NB4 (cell line): ENCODE measurements around the gene FAM76A.

Source experiments
- DNase-seq: peaks from one replicate; pipeline ENCODE4 v3.0.0; 2010; ENCODE audit warnings: low read depth
- H3K4me3 ChIP-seq: one replicate; pipeline ENCODE4 v1.5.1; 2011; ENCODE audit warnings: mild to moderate bottlenecking, low read depth, low read length, moderate library complexity
- MYC ChIP-seq: IDR thresholded peaks from 2 replicates; pipeline ENCODE4 v1.6.1; 2011; ENCODE audit warnings: low read depth, low read length
- POLR2A ChIP-seq: IDR thresholded peaks from 2 replicates; pipeline ENCODE4 v1.6.1; 2011; ENCODE audit warnings: mild to moderate bottlenecking; ENCODE audit not compliant: insufficient read length; ENCODE audit errors: extremely low read depth
- TF ChIP-seq, protein P1 (sequence below): IDR thresholded peaks from 2 replicates; pipeline ENCODE4 v1.6.1; 2011; ENCODE audit warnings: low read depth, low read length
- TF ChIP-seq, protein P2 (sequence below): IDR thresholded peaks from one replicate; pipeline ENCODE4 v1.5.1; 2012; ENCODE audit warnings: low read depth, low read length

The FAM76A gene

DNA sequence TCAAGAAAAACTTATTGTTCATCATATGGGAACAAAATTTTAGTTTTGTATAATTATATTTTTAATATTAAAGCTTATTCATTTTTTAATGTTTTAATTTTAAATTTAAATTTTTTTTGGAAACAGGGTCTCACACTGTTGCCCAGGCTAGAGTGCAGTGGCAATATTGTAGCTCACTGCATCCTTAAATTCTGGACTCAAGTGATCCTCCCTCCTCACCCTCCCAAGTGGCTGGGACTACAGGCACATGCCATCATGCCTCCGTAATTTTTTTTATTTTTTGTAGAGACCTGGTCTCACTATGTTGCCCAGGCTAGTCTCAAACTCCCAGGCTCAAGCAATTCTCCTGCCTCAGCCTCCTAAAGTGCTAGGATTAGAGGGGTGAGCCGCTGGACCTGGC, 20.2 kb upstream of the FAM76A start:
- DNase-seq: no peak
- TF ChIP-seq, protein P1, sequence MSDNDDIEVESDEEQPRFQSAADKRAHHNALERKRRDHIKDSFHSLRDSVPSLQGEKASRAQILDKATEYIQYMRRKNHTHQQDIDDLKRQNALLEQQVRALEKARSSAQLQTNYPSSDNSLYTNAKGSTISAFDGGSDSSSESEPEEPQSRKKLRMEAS: no peak
- TF ChIP-seq MYC: no peak
- TF ChIP-seq, protein P2, sequence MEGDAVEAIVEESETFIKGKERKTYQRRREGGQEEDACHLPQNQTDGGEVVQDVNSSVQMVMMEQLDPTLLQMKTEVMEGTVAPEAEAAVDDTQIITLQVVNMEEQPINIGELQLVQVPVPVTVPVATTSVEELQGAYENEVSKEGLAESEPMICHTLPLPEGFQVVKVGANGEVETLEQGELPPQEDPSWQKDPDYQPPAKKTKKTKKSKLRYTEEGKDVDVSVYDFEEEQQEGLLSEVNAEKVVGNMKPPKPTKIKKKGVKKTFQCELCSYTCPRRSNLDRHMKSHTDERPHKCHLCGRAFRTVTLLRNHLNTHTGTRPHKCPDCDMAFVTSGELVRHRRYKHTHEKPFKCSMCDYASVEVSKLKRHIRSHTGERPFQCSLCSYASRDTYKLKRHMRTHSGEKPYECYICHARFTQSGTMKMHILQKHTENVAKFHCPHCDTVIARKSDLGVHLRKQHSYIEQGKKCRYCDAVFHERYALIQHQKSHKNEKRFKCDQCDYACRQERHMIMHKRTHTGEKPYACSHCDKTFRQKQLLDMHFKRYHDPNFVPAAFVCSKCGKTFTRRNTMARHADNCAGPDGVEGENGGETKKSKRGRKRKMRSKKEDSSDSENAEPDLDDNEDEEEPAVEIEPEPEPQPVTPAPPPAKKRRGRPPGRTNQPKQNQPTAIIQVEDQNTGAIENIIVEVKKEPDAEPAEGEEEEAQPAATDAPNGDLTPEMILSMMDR: no peak
- TF ChIP-seq POLR2A: no peak
- H3K4me3 ChIP-seq: no peak overlapping the region

GRCh38 chr1:27710574-27710973, 15.2 kb upstream of the FAM76A start:
- DNase-seq: no peak
- TF ChIP-seq, protein P2: no peak
- no peak for TF ChIP-seq MYC
- TF ChIP-seq, protein P1: no peak
- TF ChIP-seq POLR2A: no peak
- no peak overlapping the region for H3K4me3 ChIP-seq

DNA sequence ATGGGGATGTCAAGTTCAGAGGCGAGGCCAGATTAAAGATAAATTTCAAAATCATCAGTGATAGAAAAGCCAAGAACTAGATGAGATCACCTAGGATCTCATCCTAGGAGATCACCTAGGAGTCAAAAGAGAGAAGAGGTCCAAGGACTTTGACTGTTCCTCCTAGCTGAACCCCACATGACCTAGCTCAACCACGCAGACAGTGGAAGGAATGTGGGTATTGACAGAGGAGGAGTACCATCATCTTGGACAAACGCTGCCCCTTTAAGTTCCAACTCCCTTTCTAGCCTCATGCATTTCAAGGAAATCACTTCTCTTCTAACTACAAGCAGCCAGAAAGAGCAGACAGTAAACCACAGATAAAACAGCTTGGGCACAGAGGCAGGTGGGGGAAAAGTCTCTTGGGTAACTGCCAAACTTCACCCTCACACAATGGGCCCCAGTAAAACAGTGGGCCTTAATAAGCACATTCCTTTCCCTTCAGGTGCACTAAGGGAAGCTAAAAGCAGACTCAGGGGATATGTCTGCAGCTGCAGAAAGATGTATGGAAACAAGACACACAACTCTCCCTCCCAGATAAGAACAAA, 12.5 kb upstream of the FAM76A start:
- no peak for TF ChIP-seq MYC
- TF ChIP-seq, protein P1: no peak
- TF ChIP-seq, protein P2: no peak
- TF ChIP-seq POLR2A: no peak
- no peak for DNase-seq
- H3K4me3 ChIP-seq: no peak overlapping the region

DNA sequence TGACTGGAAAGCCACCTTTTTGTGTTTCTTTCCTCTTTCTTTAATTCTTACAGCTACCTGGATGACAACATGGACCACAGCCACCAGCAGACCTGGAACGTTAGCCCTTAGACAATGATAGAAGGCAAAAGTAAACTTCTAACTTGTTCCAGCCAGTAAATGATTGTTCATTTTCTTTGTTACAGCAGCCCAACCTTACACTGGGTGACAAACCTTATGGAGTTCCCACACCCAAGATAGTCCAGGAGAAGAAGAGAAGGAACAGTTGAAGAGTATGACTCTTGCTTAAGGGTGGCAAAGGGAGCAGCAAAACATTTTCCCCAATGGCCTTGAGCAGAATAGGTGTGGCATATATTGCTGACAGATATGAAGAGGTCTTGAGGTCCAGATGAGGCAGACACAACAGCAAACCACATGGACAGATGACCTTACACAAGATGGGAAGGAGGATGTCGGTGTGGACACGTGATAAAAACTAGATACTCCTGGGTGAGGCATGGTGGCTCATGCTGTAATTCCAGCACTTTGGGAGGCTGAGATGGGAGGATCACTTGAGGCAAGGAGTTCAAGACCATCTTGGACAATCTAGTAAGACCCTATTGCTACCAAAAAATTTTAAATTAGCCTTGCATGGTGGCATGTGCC, 11.8 kb upstream of the FAM76A start:
- H3K4me3 ChIP-seq: no peak overlapping the region
- no peak for DNase-seq
- TF ChIP-seq, protein P2: no peak
- no peak for TF ChIP-seq MYC
- TF ChIP-seq, protein P1: no peak
- TF ChIP-seq POLR2A: no peak

DNA sequence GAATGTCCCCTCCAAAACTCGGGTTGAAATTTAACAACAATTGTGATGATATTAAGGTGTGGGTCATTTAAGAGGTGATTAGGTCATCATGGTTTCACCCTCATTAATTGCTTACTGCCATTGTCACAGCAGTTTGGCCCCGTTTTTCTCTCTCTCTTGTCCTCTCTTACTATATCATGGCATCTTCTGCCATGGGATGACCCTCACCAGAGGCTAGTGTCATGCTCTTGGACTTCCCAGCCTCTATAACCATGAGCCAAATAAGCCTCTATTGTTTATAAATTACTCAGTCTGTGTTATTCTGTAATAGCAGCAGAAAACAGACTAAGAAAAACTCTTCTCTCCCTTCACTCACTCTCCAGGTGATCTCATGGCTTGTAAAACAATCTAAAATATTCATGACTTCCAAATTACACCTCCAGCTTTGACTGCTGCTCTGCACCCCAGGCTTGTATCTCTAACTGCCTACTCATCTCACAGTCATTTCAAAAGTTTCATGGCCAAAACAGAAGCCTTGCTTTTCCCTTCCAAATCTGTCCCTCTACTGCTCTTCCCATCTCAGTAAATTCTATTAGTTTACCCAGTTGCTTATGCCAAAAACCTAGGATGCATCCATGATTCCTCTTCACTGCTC, 9.4 kb upstream of the FAM76A start:
- TF ChIP-seq MYC: no peak
- TF ChIP-seq POLR2A: no peak
- TF ChIP-seq, protein P1: no peak
- TF ChIP-seq, protein P2: no peak
- DNase-seq: no peak

More for the DNA sequence above, 9.4 kb upstream of the FAM76A start:
- H3K4me3 ChIP-seq: no peak overlapping the region
